ENCODE results near the gene STAC3.

STAC3 gene

GRCh38 chr12:57235017-57235727, 15.8 kb downstream of the STAC3 start:
- no peak for DNase-seq (ENCODE audit: low read depth)
- TF ChIP-seq CTCF (IDR thresholded peaks at IDR 0.05; ENCODE audit: control insufficient read depth, insufficient read depth, low read depth, low read length, missing control alignments) = no peak
- no peak overlapping the region for H3K4me3 ChIP-seq (ENCODE audit: control insufficient read depth, low read depth, low read length)

- DNase-seq (ENCODE audit: low read depth) = no peak
- no peak overlapping the region for H3K4me3 ChIP-seq (ENCODE audit: control insufficient read depth, low read depth, low read length)
- no peak for TF ChIP-seq CTCF (IDR thresholded peaks at IDR 0.05; ENCODE audit: control insufficient read depth, insufficient read depth, low read depth, low read length, missing control alignments)
Observed at GRCh38 chr12:57234571-57235016, 16.4 kb downstream of the STAC3 start.

- H3K4me3 ChIP-seq (ENCODE audit: control insufficient read depth, low read depth, low read length) = no peak overlapping the region
- peak; percentile 34 for DNase-seq (ENCODE audit: low read depth)
- TF ChIP-seq CTCF (IDR thresholded peaks at IDR 0.05; ENCODE audit: control insufficient read depth, insufficient read depth, low read depth, low read length, missing control alignments) = no peak
Observed at GRCh38 chr12:57234233-57234570, 16.8 kb downstream of the STAC3 start.

- TF ChIP-seq CTCF (IDR thresholded peaks at IDR 0.05; ENCODE audit: control insufficient read depth, insufficient read depth, low read depth, low read length, missing control alignments) = no peak
- H3K4me3 ChIP-seq (ENCODE audit: control insufficient read depth, low read depth, low read length) = no peak overlapping the region
- DNase-seq (ENCODE audit: low read depth) = no peak
Observed at GRCh38 chr12:57233357-57234232, 17.4 kb downstream of the STAC3 start.

- H3K4me3 ChIP-seq (ENCODE audit: control insufficient read depth, low read depth, low read length) = no peak overlapping the region
- no peak for DNase-seq (ENCODE audit: low read depth)
- TF ChIP-seq CTCF (IDR thresholded peaks at IDR 0.05; ENCODE audit: control insufficient read depth, insufficient read depth, low read depth, low read length, missing control alignments) = no peak
Observed at GRCh38 chr12:57232156-57232756, 18.7 kb downstream of the STAC3 start.

- DNase-seq (ENCODE audit: low read depth) = no peak
- H3K4me3 ChIP-seq (ENCODE audit: control insufficient read depth, low read depth, low read length) = peak overlapping the region; percentile 67
- no peak for TF ChIP-seq CTCF (IDR thresholded peaks at IDR 0.05; ENCODE audit: control insufficient read depth, insufficient read depth, low read depth, low read length, missing control alignments)
Observed at GRCh38 chr12:57231276-57232021, 19.5 kb downstream of the STAC3 start.
